Smooth muscle cell of the brain vasculature (primary cell): ENCODE measurements around the gene NFIA.

ENCODE experiments used
- DNase-seq: peaks from one replicate; pipeline ENCODE4 v3.0.0-alpha.2; 2012; ENCODE audit warnings: low read depth, low spot score

The NFIA gene

GRCh38 chr1:61245696-61246400 lies 163.5 kb downstream of the NFIA start:
- no peak for DNase-seq

- DNase-seq: no peak
Observed at GRCh38 chr1:61247051-61247825, 164.9 kb downstream of the NFIA start.

GRCh38 chr1:61247881-61248752 lies 165.8 kb downstream of the NFIA start:
- DNase-seq: no peak

- no peak for DNase-seq
Observed at GRCh38 chr1:61250933-61251332, 168.6 kb downstream of the NFIA start.

GRCh38 chr1:61253059-61253735 lies 170.8 kb downstream of the NFIA start:
- DNase-seq: no peak

GRCh38 chr1:61253912-61254633 lies 171.7 kb downstream of the NFIA start:
- DNase-seq: no peak

- DNase-seq: peak; percentile 74
Observed at GRCh38 chr1:61254634-61255357, 172.4 kb downstream of the NFIA start.

GRCh38 chr1:61255358-61255703 lies 173.0 kb downstream of the NFIA start:
- no peak for DNase-seq

GRCh38 chr1:61259379-61260148 lies 177.2 kb downstream of the NFIA start:
- no peak for DNase-seq

GRCh38 chr1:61260171-61260570 lies 177.8 kb downstream of the NFIA start:
- DNase-seq: no peak

GRCh38 chr1:61261595-61261994 lies 179.2 kb downstream of the NFIA start:
- no peak for DNase-seq

GRCh38 chr1:61263905-61264824 lies 181.8 kb downstream of the NFIA start:
- no peak for DNase-seq

GRCh38 chr1:61264825-61265242 lies 182.5 kb downstream of the NFIA start:
- no peak for DNase-seq

- DNase-seq: no peak
Observed at GRCh38 chr1:61265665-61266064, 183.3 kb downstream of the NFIA start.

GRCh38 chr1:61266738-61267137 lies 184.4 kb downstream of the NFIA start:
- DNase-seq: no peak

GRCh38 chr1:61268546-61269240 lies 186.3 kb downstream of the NFIA start:
- DNase-seq: no peak

GRCh38 chr1:61269602-61270001 lies 187.2 kb downstream of the NFIA start:
- no peak for DNase-seq

- no peak for DNase-seq
Observed at GRCh38 chr1:61270107-61270506, 187.7 kb downstream of the NFIA start.
